EL (cell line): ENCODE results near the gene URB1.
A peak's percentile ranks its signal among the peaks of the same experiment; 100 is the strongest.
"Not testable (repeated sequence)": the region's sequence is repeated elsewhere in the genome, so short reads cannot be mapped to it uniquely, and the experiment has no call there.

Experiments
- DNase-seq: peaks from one replicate; pipeline ENCODE4 v3.0.0-alpha.2; 2016

URB1 gene

GRCh38 chr21:32317726-32318125, 75.1 kb downstream of the URB1 start:
- no peak for DNase-seq

- DNase-seq: no peak
Measured at GRCh38 chr21:32316361-32317215, 76.2 kb downstream of the URB1 start.

GRCh38 chr21:32315511-32316281, 77.1 kb downstream of the URB1 start:
- DNase-seq: no peak

- no peak for DNase-seq
Measured at GRCh38 chr21:32314806-32315205, 78.0 kb downstream of the URB1 start.

GRCh38 chr21:32312976-32313375, 79.8 kb downstream of the URB1 start:
- DNase-seq: no peak

- DNase-seq: no peak
Measured at GRCh38 chr21:32312326-32312725, 80.5 kb downstream of the URB1 start.

- DNase-seq: no peak
Measured at GRCh38 chr21:32311621-32312020, 81.2 kb downstream of the URB1 start.

- DNase-seq: not testable (repeated sequence)
Measured at GRCh38 chr21:32310976-32311375, 81.8 kb downstream of the URB1 start.

GRCh38 chr21:32309906-32310460, 82.8 kb downstream of the URB1 start:
- no peak for DNase-seq

- no peak for DNase-seq
Measured at GRCh38 chr21:32308696-32309095, 84.1 kb downstream of the URB1 start.

- DNase-seq: peak; percentile 27
Measured at GRCh38 chr21:32307706-32308105, 85.1 kb downstream of the URB1 start.

- DNase-seq: no peak
Measured at GRCh38 chr21:32306021-32306780, 86.6 kb downstream of the URB1 start.

GRCh38 chr21:32304998-32305397, 87.8 kb downstream of the URB1 start:
- DNase-seq: no peak

- DNase-seq: no peak
Measured at GRCh38 chr21:32303385-32303784, 89.4 kb downstream of the URB1 start.

- DNase-seq: no peak
Measured at GRCh38 chr21:32302560-32302959, 90.3 kb downstream of the URB1 start.

GRCh38 chr21:32301596-32301995, 91.2 kb downstream of the URB1 start:
- no peak for DNase-seq

- DNase-seq: no peak
Measured at GRCh38 chr21:32300117-32300681, 92.6 kb downstream of the URB1 start.

GRCh38 chr21:32299695-32300094, 93.1 kb downstream of the URB1 start:
- DNase-seq: no peak

GRCh38 chr21:32298658-32299081, 94.1 kb downstream of the URB1 start, which contains the start of gene MRAP:
TSS of gene MRAP (plus strand) at chr21:32298855. CDS start at chr21:32298972, 117 bp downstream.
- DNase-seq: no peak

GRCh38 chr21:32298148-32298559, 94.7 kb downstream of the URB1 start:
- DNase-seq: no peak

GRCh38 chr21:32297449-32297848, 95.4 kb downstream of the URB1 start:
- DNase-seq: no peak

- no peak for DNase-seq
Measured at GRCh38 chr21:32285476-32285875, 107.3 kb downstream of the URB1 start.

- no peak for DNase-seq
Measured at GRCh38 chr21:32282992-32283391, 109.8 kb downstream of the URB1 start.
